MCF 10A (cell line): Measurements from ENCODE around the gene ERGIC2. TPM values are rescaled to one million over a fixed set of nuclear protein-coding genes. Genes with fewer than 3 reads are reported as not detected.

Experiments
- BruUV-seq: library from RNA; stranded (reverse); fragments of 400-500 nt; replicated peaks from 2 replicates; lab custom pipeline; 2021; lab: Mats Ljungman, UMichigan
- CTCF ChIA-PET: fragments of 300-600 bp; sonication (Branson Sonifier 250); formaldehyde crosslinking; extraction: SDS; loops from one replicate; lab custom pipeline; 2021; ENCODE audit warnings: antibody characterized with exemption, inconsistent platforms; lab: Yijun Ruan, JAX
- POLR2A ChIA-PET: fragments of 300-600, 350-650 bp; sonication (Branson Sonifier 250); formaldehyde crosslinking; extraction: SDS; loops from one replicate; lab custom pipeline; 2020; ENCODE audit warnings: antibody characterized with exemption, inconsistent platforms; lab: Yijun Ruan, JAX
- DNase-seq: peaks from one replicate; pipeline ENCODE4 v3.0.0-alpha.2; 2018; ENCODE audit not compliant: unreplicated experiment
- H3K27ac Mint-ChIP-seq: one replicate; pipeline ENCODE4 v1.8.0; 2022; ENCODE audit warnings: mild to moderate bottlenecking, low read depth, mixed read lengths; ENCODE audit not compliant: unreplicated experiment
- H3K27me3 Mint-ChIP-seq: one replicate; pipeline ENCODE4 v1.8.0; 2022; ENCODE audit warnings: mixed read lengths; ENCODE audit not compliant: insufficient read depth, unreplicated experiment
- H3K36me3 Mint-ChIP-seq: one replicate; pipeline ENCODE4 v1.8.0; 2022; ENCODE audit warnings: mild to moderate bottlenecking, moderate library complexity, mixed read lengths; ENCODE audit not compliant: insufficient read depth, unreplicated experiment
- H3K4me1 Mint-ChIP-seq: one replicate; pipeline ENCODE4 v1.8.0; 2022; ENCODE audit warnings: mixed read lengths; ENCODE audit not compliant: insufficient read depth, unreplicated experiment
- H3K4me3 Mint-ChIP-seq: one replicate; pipeline ENCODE4 v1.8.0; 2022; ENCODE audit warnings: mild to moderate bottlenecking, moderate library complexity, mixed read lengths; ENCODE audit not compliant: unreplicated experiment
- H3K9me3 Mint-ChIP-seq: one replicate; pipeline ENCODE4 v1.8.0; 2022; ENCODE audit warnings: mixed read lengths; ENCODE audit not compliant: unreplicated experiment
- intact Hi-C: fragments of 100-400 bp; cut with micrococcal nuclease; formaldehyde crosslinking; loops from 2 replicates; pipeline ENCODE4 v1.14.1; 2022
- total RNA-seq: library from RNA; stranded (reverse); gene quantifications from 2 replicates; pipeline ENCODE4 v1.2.3, GENCODE V29; 2022
- TF ChIP-seq, protein P1 (sequence below): fragments of 200-600 bp; IDR thresholded peaks from one replicate; pipeline ENCODE4 v1.8.0; 2022; ENCODE audit warnings: antibody characterized with exemption, mild to moderate bottlenecking; ENCODE audit not compliant: unreplicated experiment

ERGIC2 gene
- total RNA-seq, 1 experiment from 2014 or later, result 63.6 TPM

DNA sequence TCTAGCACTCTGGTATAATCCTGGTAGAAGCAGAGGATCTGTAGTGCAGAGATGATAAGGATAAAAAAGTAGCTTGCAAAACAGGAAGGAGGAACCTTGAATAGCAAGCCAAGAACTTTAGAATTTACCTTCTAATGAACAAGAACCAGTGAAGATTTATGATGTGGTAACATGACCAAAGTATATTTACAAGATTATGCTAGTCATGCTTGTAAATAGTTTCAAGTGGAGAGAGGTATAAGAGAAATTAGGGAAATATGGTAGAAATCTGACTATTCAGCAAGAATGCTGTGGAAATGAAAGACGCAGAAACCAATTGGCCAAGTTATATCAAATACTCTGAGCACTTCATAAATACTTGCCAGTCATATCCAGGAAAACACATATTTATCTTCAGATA is 47.8 kb downstream of the ERGIC2 start:
- CTCF ChIA-PET, result no interaction called here
- Mint-ChIP-seq H3K36me3 (peaks cover 15% of the 10 kb centered on the region), H3K4me1 (no peaks in the 10 kb centered on the region), H3K4me3 (no peak overlapping the region), H3K27me3 (no peaks in the 10 kb centered on the region), H3K9me3 (no peaks in the 10 kb centered on the region), H3K27ac (no peak overlapping the region)
- BruUV-seq, result no TSS peak
- intact Hi-C loops, result no loop called here
- DNase-seq, result no peak
- POLR2A ChIA-PET, result no interaction called here
- TF ChIP-seq, protein P1, sequence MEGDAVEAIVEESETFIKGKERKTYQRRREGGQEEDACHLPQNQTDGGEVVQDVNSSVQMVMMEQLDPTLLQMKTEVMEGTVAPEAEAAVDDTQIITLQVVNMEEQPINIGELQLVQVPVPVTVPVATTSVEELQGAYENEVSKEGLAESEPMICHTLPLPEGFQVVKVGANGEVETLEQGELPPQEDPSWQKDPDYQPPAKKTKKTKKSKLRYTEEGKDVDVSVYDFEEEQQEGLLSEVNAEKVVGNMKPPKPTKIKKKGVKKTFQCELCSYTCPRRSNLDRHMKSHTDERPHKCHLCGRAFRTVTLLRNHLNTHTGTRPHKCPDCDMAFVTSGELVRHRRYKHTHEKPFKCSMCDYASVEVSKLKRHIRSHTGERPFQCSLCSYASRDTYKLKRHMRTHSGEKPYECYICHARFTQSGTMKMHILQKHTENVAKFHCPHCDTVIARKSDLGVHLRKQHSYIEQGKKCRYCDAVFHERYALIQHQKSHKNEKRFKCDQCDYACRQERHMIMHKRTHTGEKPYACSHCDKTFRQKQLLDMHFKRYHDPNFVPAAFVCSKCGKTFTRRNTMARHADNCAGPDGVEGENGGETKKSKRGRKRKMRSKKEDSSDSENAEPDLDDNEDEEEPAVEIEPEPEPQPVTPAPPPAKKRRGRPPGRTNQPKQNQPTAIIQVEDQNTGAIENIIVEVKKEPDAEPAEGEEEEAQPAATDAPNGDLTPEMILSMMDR, result no peak

DNA sequence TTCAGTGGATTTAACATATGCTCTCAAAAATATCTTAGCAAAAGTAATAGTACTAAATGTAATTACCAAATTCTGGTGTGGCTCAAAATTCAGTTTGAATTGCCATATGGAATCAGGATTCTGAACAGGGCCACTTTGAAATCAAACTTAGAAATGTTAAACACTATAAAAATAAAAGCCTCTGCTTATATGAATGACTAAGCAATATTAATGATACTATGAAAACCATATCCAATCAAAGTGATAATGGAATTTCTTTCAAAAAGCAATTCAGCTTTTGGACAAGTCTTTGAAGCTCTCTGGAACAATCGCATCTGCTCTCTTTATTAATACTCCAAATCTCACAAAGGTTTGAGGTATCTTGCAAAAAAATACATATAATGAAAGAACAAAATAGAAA is 51.6 kb downstream of the ERGIC2 start:
- Mint-ChIP-seq H3K27me3 (no peaks in the 10 kb centered on the region), H3K4me1 (no peaks in the 10 kb centered on the region), H3K27ac (no peak overlapping the region), H3K9me3 (peaks cover 8% of the 10 kb centered on the region), H3K36me3 (peaks cover 10% of the 10 kb centered on the region), H3K4me3 (no peak overlapping the region)
- ChIA-PET CTCF (interaction anchor here (0.6 to 1.3 kb wide), 4 partner anchors 12 to 1045 kb away, joined by 3 to 7 read pairs (median 4); no protein-coding TSS in a partner anchor), POLR2A (interaction anchor here (0.6 to 1.2 kb wide), 4 partner anchors 10 to 258 kb away, joined by 3 read pairs; no protein-coding TSS in a partner anchor)
- BruUV-seq, result no TSS peak
- DNase-seq, result no peak
- TF ChIP-seq, protein P1, result no peak
- intact Hi-C loops, result no loop called here

DNA sequence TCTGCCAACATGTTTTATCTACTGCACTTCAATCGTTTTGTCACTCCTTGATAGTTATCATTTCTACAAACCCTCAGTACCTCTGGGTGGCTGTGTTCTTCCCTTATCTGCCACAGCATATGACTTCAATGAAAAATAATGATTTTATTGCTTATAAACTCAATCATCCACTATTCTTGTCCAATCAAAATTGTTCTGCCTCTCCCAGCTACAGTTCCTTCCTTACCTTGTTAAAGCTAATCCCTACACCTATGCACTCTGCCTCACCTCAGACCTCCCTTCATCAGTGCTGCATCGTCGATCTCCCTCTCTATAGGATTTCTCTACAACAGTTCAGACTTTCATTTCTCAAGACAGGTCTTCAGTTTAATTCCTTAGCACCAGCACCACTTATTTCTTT is 58.8 kb downstream of the ERGIC2 start:
- no peak overlapping the region for H3K27ac Mint-ChIP-seq
- peaks cover 5% of the 10 kb centered on the region for H3K4me1 Mint-ChIP-seq
- POLR2A ChIA-PET, result interaction anchor here (0.9 kb wide), 1 partner anchor 59 kb away, joined by 3 read pairs; no protein-coding TSS in a partner anchor
- no peaks in the 10 kb centered on the region for H3K27me3 Mint-ChIP-seq
- intact Hi-C loops, result no loop called here
- peaks cover 8% of the 10 kb centered on the region for H3K9me3 Mint-ChIP-seq
- CTCF ChIA-PET, result interaction anchor here (1.1 kb wide), 1 partner anchor 12 kb away, joined by 3 read pairs; no protein-coding TSS in a partner anchor
- H3K36me3 Mint-ChIP-seq, result peaks cover 6% of the 10 kb centered on the region
- TF ChIP-seq, protein P1, result no peak
- DNase-seq, result no peak
- no TSS peak for BruUV-seq
- H3K4me3 Mint-ChIP-seq, result no peak overlapping the region

DNA sequence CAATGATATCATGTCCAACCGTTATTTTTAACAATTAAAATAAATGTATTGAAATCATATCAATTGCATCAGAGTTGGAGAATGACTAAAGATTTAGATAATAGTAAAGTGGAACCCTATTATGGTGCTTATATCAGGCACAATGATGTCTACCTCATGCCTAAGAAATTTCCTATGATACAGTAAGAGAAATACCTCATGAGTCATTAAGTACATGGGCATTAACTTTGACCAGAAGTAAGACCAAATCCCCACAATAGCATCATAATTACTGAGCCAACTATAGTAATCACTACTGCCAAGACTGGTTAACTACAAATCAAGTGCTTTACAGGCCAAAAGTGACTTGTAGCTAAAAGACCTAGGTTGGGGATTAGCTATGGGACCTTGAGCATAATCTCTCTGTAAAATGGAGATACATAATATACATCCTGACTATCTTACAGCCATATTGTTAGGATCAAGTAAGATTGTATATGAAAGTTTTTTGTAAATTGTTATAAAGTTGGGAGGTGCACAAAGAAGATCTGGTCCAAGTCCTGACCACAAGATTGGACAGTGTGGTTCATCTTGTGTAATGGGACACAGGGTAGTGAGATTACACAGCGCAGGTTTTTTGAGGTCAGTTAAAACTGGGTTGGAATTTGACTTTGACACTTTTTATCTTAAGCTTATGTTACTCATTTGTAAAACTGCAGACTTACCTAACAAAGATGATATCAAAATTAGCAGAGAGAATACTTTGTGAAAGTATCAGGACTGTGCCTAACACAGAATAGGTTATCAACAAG is 60.5 kb downstream of the ERGIC2 start:
- peaks cover 4% of the 10 kb centered on the region for H3K9me3 Mint-ChIP-seq
- TF ChIP-seq, protein P1, result no peak
- no peak overlapping the region for H3K4me3 Mint-ChIP-seq
- H3K27ac Mint-ChIP-seq, result no peak overlapping the region
- CTCF ChIA-PET, result interaction anchor here (0.8 to 1.3 kb wide), 3 partner anchors 244 to 249 kb away, joined by 3 to 5 read pairs (median 3); no protein-coding TSS in a partner anchor
- intact Hi-C loops, result no loop called here
- H3K4me1 Mint-ChIP-seq, result peaks cover 5% of the 10 kb centered on the region
- BruUV-seq, result no TSS peak
- H3K27me3 Mint-ChIP-seq, result no peaks in the 10 kb centered on the region
- H3K36me3 Mint-ChIP-seq, result no peaks in the 10 kb centered on the region
- DNase-seq, result peak; percentile 13
- POLR2A ChIA-PET, result interaction anchor here (0.7 to 1.1 kb wide), 2 partner anchors 10 to 14 kb away, joined by 5 to 8 read pairs; no protein-coding TSS in a partner anchor
